Gastrocnemius medialis (tissue), 4 donors: Measurements from ENCODE around the gene SELENOI.

Source experiments
- POLR2A ChIP-seq, 2 donors: fragments of 450-650 bp; IDR thresholded peaks; one replicate each; pipeline ENCODE4 v1.6.1; 2017; ENCODE audit warnings: antibody characterized with exemption in 2 of 2, mild to moderate bottlenecking in 2 of 2, moderate library complexity in 2 of 2
- TF ChIP-seq, protein P1 (sequence below), 5 experiments: fragments of 450-650 bp in 3 of 5; fragments of 200-600 bp in 2 of 5; sonication (generic) in 2 of 5; IDR thresholded peaks in 4 of 5; conservative IDR thresholded peaks in 1 of 5; 1 replicate in 4 of 5; 2 replicates in 1 of 5; pipeline ENCODE4 v1.5.1; 2016 to 2019; ENCODE audit warnings: antibody characterized with exemption in 5 of 5, mild to moderate bottlenecking in 3 of 5, moderate library complexity in 3 of 5

DNA sequence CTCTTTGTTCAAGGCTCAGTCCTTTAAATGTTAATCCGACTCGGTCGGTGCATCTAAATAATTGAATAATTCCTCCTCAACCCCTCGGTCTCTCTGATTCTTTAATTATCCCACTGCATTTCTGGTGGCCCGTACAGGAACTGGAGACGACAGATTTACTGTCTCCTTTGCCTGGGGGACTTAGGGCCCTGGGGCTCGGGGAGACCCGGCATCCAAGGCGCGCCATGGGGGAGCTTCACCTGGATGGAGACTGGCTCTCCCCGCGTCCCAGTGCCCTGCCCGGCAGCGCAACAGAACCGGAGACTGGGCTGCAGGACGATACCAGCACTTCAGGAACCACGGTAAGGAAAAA is 47.7 kb upstream of the SELENOI start:
- TF ChIP-seq, protein P1, sequence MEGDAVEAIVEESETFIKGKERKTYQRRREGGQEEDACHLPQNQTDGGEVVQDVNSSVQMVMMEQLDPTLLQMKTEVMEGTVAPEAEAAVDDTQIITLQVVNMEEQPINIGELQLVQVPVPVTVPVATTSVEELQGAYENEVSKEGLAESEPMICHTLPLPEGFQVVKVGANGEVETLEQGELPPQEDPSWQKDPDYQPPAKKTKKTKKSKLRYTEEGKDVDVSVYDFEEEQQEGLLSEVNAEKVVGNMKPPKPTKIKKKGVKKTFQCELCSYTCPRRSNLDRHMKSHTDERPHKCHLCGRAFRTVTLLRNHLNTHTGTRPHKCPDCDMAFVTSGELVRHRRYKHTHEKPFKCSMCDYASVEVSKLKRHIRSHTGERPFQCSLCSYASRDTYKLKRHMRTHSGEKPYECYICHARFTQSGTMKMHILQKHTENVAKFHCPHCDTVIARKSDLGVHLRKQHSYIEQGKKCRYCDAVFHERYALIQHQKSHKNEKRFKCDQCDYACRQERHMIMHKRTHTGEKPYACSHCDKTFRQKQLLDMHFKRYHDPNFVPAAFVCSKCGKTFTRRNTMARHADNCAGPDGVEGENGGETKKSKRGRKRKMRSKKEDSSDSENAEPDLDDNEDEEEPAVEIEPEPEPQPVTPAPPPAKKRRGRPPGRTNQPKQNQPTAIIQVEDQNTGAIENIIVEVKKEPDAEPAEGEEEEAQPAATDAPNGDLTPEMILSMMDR (IDR thresholded peaks at IDR 0.05 in 4 of 5, conservative IDR thresholded peaks at IDR 0.05 in 1 of 5), result no peak
- no peak for TF ChIP-seq POLR2A (IDR thresholded peaks at IDR 0.05)
